NOMO-1 treated with DMSO at 0.1 percent for 48 hours (cell line): ENCODE results near the gene FERMT3.

Source experiments
- DNase-seq: peaks from one replicate; lab custom pipeline; 2025; ENCODE audit not compliant: unreplicated experiment; lab: John Stamatoyannopoulos, UW

The FERMT3 gene

GRCh38 chr11:64185693-64186491 is 20.6 kb upstream of the FERMT3 start, which contains the start of gene STIP1:
STIP1 (plus strand) TSS chr11:64186171; CDS start chr11:64186262, 91 bp downstream.
- peak; percentile 100 for DNase-seq

- no peak for DNase-seq
Observed at GRCh38 chr11:64186492-64187165, 19.9 kb upstream of the FERMT3 start.

- DNase-seq, result no peak
Observed at GRCh38 chr11:64192434-64192833, 14.1 kb upstream of the FERMT3 start.

- DNase-seq, result no peak
Observed at GRCh38 chr11:64196626-64197025, 9.9 kb upstream of the FERMT3 start.

GRCh38 chr11:64198511-64198910 is 8.0 kb upstream of the FERMT3 start:
- DNase-seq, result no peak

GRCh38 chr11:64201543-64201942 is 5.0 kb upstream of the FERMT3 start:
- DNase-seq, result no peak

- DNase-seq, result no peak
Observed at GRCh38 chr11:64202992-64203391, 3.5 kb upstream of the FERMT3 start.

GRCh38 chr11:64203421-64204079 is 3.0 kb upstream of the FERMT3 start:
- DNase-seq, result no peak

- DNase-seq, result no peak
Observed at GRCh38 chr11:64204080-64204440, 2.5 kb upstream of the FERMT3 start.

- DNase-seq, result peak; percentile 83
Observed at GRCh38 chr11:64204464-64204989, 2.0 kb upstream of the FERMT3 start.

- peak; percentile 90 for DNase-seq
Observed at GRCh38 chr11:64207256-64208085, 950 bp downstream of the FERMT3 start.

- no peak for DNase-seq
Observed at GRCh38 chr11:64208086-64208795, 1.7 kb downstream of the FERMT3 start.

GRCh38 chr11:64208796-64209562 is 2.5 kb downstream of the FERMT3 start:
- DNase-seq, result no peak

GRCh38 chr11:64209563-64209843 is 3.0 kb downstream of the FERMT3 start:
- no peak for DNase-seq

- DNase-seq, result no peak
Observed at GRCh38 chr11:64210301-64211020, 3.9 kb downstream of the FERMT3 start.

- no peak for DNase-seq
Observed at GRCh38 chr11:64211181-64211872, 4.8 kb downstream of the FERMT3 start.

GRCh38 chr11:64216879-64217278 is 10.4 kb downstream of the FERMT3 start:
- DNase-seq, result no peak

- DNase-seq, result no peak
Observed at GRCh38 chr11:64218628-64219353, 12.3 kb downstream of the FERMT3 start.
